ENCODE measurements around the gene AUTS2. TPM values are rescaled to one million over a fixed set of nuclear protein-coding genes. Genes with fewer than 3 reads are reported as not detected.

AUTS2 gene
- total RNA-seq, 2 donors from 2014 or later = 0.53 to 2.2 TPM

- DNase-seq (ENCODE audit: low spot score in 2 of 2) (no peak), ATAC-seq (no peak)
- Mint-ChIP-seq H3K27ac (no peak overlapping the region), H3K36me3 (no peaks in the 10 kb centered on the region), H3K9me3 (no peaks in the 10 kb centered on the region)
Observed at GRCh38 chr7:70063371-70063770, 465.1 kb downstream of the AUTS2 start.

- no peak for ATAC-seq
- Mint-ChIP-seq H3K9me3 (no peaks in the 10 kb centered on the region), H3K36me3 (no peaks in the 10 kb centered on the region), H3K27ac (no peak overlapping the region)
- no peak for DNase-seq (ENCODE audit: low spot score in 2 of 2)
Observed at GRCh38 chr7:70063927-70064326, 465.7 kb downstream of the AUTS2 start.

- Mint-ChIP-seq H3K36me3 (no peaks in the 10 kb centered on the region), H3K9me3 (peaks cover 0 to 4% of the 10 kb centered on the region in 2 donors), H3K27ac (no peak overlapping the region)
- no peak for DNase-seq (ENCODE audit: low spot score in 2 of 2)
- ATAC-seq = no peak
Observed at GRCh38 chr7:70066844-70067243, 468.6 kb downstream of the AUTS2 start.

GRCh38 chr7:70068531-70068930 is 470.3 kb downstream of the AUTS2 start:
- Mint-ChIP-seq H3K36me3 (no peaks in the 10 kb centered on the region), H3K9me3 (peaks cover 0 to 4% of the 10 kb centered on the region in 2 donors), H3K27ac (no peak overlapping the region)
- ATAC-seq = no peak
- DNase-seq (ENCODE audit: low spot score in 2 of 2) = no peak

GRCh38 chr7:70069977-70070376 is 471.7 kb downstream of the AUTS2 start:
- DNase-seq (ENCODE audit: low spot score in 2 of 2) = no peak
- Mint-ChIP-seq H3K36me3 (no peaks in the 10 kb centered on the region), H3K9me3 (peaks cover 0 to 4% of the 10 kb centered on the region in 2 donors), H3K27ac (no peak overlapping the region)
- no peak for ATAC-seq

- Mint-ChIP-seq H3K27ac (no peak overlapping the region), H3K36me3 (no peaks in the 10 kb centered on the region), H3K9me3 (peaks cover 0 to 4% of the 10 kb centered on the region in 2 donors)
- ATAC-seq = no peak
- DNase-seq (ENCODE audit: low spot score in 2 of 2) = no peak
Observed at GRCh38 chr7:70071766-70072165, 473.5 kb downstream of the AUTS2 start.

GRCh38 chr7:70072220-70072619 is 473.9 kb downstream of the AUTS2 start:
- Mint-ChIP-seq H3K9me3 (peaks cover 0 to 4% of the 10 kb centered on the region in 2 donors), H3K36me3 (no peaks in the 10 kb centered on the region), H3K27ac (no peak overlapping the region)
- ATAC-seq (no peak), DNase-seq (ENCODE audit: low spot score in 2 of 2) (no peak)

GRCh38 chr7:70076325-70076724 is 478.1 kb downstream of the AUTS2 start:
- no peaks in the 10 kb centered on the region for H3K9me3 Mint-ChIP-seq
- DNase-seq (ENCODE audit: low spot score in 2 of 2) (no peak), ATAC-seq (no peak)
- H3K27ac Mint-ChIP-seq = no peak overlapping the region
- H3K36me3 Mint-ChIP-seq = no peaks in the 10 kb centered on the region

- DNase-seq (ENCODE audit: low spot score in 2 of 2) (no peak), ATAC-seq (no peak)
- Mint-ChIP-seq H3K36me3 (no peaks in the 10 kb centered on the region), H3K27ac (no peak overlapping the region), H3K9me3 (peaks cover 6 to 7% of the 10 kb centered on the region in 2 donors)
Observed at GRCh38 chr7:70082099-70082611, 483.9 kb downstream of the AUTS2 start.

- no peak overlapping the region for H3K27ac Mint-ChIP-seq
- ATAC-seq (no peak), DNase-seq (ENCODE audit: low spot score in 2 of 2) (no peak)
- no peaks in the 10 kb centered on the region for H3K9me3 Mint-ChIP-seq
- H3K36me3 Mint-ChIP-seq = no peaks in the 10 kb centered on the region
Observed at GRCh38 chr7:70091362-70091761, 493.1 kb downstream of the AUTS2 start.

GRCh38 chr7:70092314-70093204 is 494.3 kb downstream of the AUTS2 start:
- ATAC-seq (no peak), DNase-seq (ENCODE audit: low spot score in 2 of 2) (no peak)
- Mint-ChIP-seq H3K9me3 (no peaks in the 10 kb centered on the region), H3K27ac (no peak overlapping the region), H3K36me3 (no peaks in the 10 kb centered on the region)

- Mint-ChIP-seq H3K27ac (no peak overlapping the region), H3K36me3 (no peaks in the 10 kb centered on the region), H3K9me3 (no peaks in the 10 kb centered on the region)
- no peak for DNase-seq (ENCODE audit: low spot score in 2 of 2)
- ATAC-seq = no peak
Observed at GRCh38 chr7:70093205-70093904, 495.1 kb downstream of the AUTS2 start.

- DNase-seq (ENCODE audit: low spot score in 2 of 2) = no peak
- Mint-ChIP-seq H3K9me3 (no peaks in the 10 kb centered on the region), H3K27ac (no peak overlapping the region), H3K36me3 (no peaks in the 10 kb centered on the region)
- ATAC-seq = no peak
Observed at GRCh38 chr7:70094831-70095230, 496.6 kb downstream of the AUTS2 start.

- ATAC-seq (no peak), DNase-seq (ENCODE audit: low spot score in 2 of 2) (no peak)
- no peaks in the 10 kb centered on the region for H3K9me3 Mint-ChIP-seq
- H3K27ac Mint-ChIP-seq = no peak overlapping the region
- H3K36me3 Mint-ChIP-seq = no peaks in the 10 kb centered on the region
Observed at GRCh38 chr7:70097645-70098044, 499.4 kb downstream of the AUTS2 start.

GRCh38 chr7:70098133-70098561 is 499.9 kb downstream of the AUTS2 start:
- Mint-ChIP-seq H3K27ac (no peak overlapping the region), H3K9me3 (no peaks in the 10 kb centered on the region), H3K36me3 (no peaks in the 10 kb centered on the region)
- ATAC-seq (no peak), DNase-seq (ENCODE audit: low spot score in 2 of 2) (no peak)

- no peak for ATAC-seq
- DNase-seq (ENCODE audit: low spot score in 2 of 2) = no peak
- H3K27ac Mint-ChIP-seq = no peak overlapping the region
- no peaks in the 10 kb centered on the region for H3K9me3 Mint-ChIP-seq
- no peaks in the 10 kb centered on the region for H3K36me3 Mint-ChIP-seq
Observed at GRCh38 chr7:70098905-70099672, 500.8 kb downstream of the AUTS2 start.

GRCh38 chr7:70104243-70104642 is 506.0 kb downstream of the AUTS2 start:
- DNase-seq (ENCODE audit: low spot score in 2 of 2) (no peak), ATAC-seq (no peak)
- no peak overlapping the region for H3K27ac Mint-ChIP-seq
- no peaks in the 10 kb centered on the region for H3K9me3 Mint-ChIP-seq
- no peaks in the 10 kb centered on the region for H3K36me3 Mint-ChIP-seq

Measured in activated naive CD4-positive, alpha-beta T cell treated with anti-CD3 and anti-CD28 coated beads, Interleukin-2, amount 50 U/mL, for 72 hours (primary cell).